Right cardiac atrium (tissue), 5 donors: ENCODE results near the gene STRIP2. TPM values are rescaled to one million over a fixed set of nuclear protein-coding genes. Genes with fewer than 3 reads are reported as not detected.
A peak's percentile ranks its signal among the peaks of the same experiment; 100 is the strongest.

Source experiments
- ATAC-seq, 2 donors: fragments of 200-7000 bp; cut with Tn5 transposase; one replicate each; pipeline versions ENCODE4 v1.8.0 to v1.9.1; 2020; ENCODE audit warnings: moderate library complexity in 2 of 2, mild to moderate bottlenecking in 1 of 2
- DNase-seq, 3 donors: peaks; one replicate each; pipeline ENCODE4 v3.0.0-alpha.2; 2020
- H3K27ac ChIP-seq: one replicate; pipeline ENCODE4 v1.5.1; 2013; ENCODE audit warnings: mild to moderate bottlenecking, low read length, control low read depth, moderate library complexity
- H3K27me3 ChIP-seq: one replicate; pipeline ENCODE4 v1.6.1; 2013; ENCODE audit not compliant: control insufficient read depth, insufficient read depth
- H3K4me1 ChIP-seq: one replicate; pipeline ENCODE4 v1.6.1; 2013; ENCODE audit warnings: low read length; ENCODE audit not compliant: control insufficient read depth, insufficient read depth
- H3K4me3 ChIP-seq: one replicate; pipeline ENCODE4 v1.5.1; 2013; ENCODE audit warnings: low read length, control low read depth
- H3K9me3 ChIP-seq: one replicate; pipeline ENCODE4 v1.6.1; 2013; ENCODE audit warnings: low read length; ENCODE audit not compliant: control insufficient read depth
- WGBS: extraction: QIAGEN DNeasy Blood & Tissue Kit; methylation state at CpG from one replicate; pipeline ENCODE4 v1.1.7; 2013; 5-methylcytosine and 5-hydroxymethylcytosine counted together
- intact Hi-C, 4 donors: fragments of 100-400 bp; cut with DNase I; formaldehyde crosslinking; loops; one replicate each; pipeline versions ENCODE4 v1.11.0 to v1.14.0; 2022 to 2023
- long read RNA-seq, 4 donors: library from polyadenylated mRNA; unstranded; transcript quantifications; one replicate each; pipeline ENCODE4 v2.0.0, GENCODE V29; 2020 to 2021
- polyA plus RNA-seq: library from polyadenylated mRNA; stranded (reverse); fragments of 200-250 nt; gene quantifications from one replicate; pipeline ENCODE4 v1.2.3, GENCODE V29; 2013
- total RNA-seq, 4 donors: library from RNA; stranded (reverse); fragmentation: NEBNext Ultra II Directional; extraction: Animal tissue kit (Norgen Biotek cat#: 25700); gene quantifications; one replicate each; pipeline ENCODE4 v1.2.1, GENCODE V29; 2021
- donor health status: healthy with polysubstance abuse.
- donor health status: DM: no; HTN: yes; CAD: no.
- donor health status: DM: no; HTN: no; CAD: no.
- donor health status: DM: no; HTN: yes; CAD: no; lungs with severe emphysema.
- donor health status: DM: yes; HTN: yes; CAD: no.

The STRIP2 gene, protein sequence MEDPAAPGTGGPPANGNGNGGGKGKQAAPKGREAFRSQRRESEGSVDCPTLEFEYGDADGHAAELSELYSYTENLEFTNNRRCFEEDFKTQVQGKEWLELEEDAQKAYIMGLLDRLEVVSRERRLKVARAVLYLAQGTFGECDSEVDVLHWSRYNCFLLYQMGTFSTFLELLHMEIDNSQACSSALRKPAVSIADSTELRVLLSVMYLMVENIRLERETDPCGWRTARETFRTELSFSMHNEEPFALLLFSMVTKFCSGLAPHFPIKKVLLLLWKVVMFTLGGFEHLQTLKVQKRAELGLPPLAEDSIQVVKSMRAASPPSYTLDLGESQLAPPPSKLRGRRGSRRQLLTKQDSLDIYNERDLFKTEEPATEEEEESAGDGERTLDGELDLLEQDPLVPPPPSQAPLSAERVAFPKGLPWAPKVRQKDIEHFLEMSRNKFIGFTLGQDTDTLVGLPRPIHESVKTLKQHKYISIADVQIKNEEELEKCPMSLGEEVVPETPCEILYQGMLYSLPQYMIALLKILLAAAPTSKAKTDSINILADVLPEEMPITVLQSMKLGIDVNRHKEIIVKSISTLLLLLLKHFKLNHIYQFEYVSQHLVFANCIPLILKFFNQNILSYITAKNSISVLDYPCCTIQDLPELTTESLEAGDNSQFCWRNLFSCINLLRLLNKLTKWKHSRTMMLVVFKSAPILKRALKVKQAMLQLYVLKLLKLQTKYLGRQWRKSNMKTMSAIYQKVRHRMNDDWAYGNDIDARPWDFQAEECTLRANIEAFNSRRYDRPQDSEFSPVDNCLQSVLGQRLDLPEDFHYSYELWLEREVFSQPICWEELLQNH
- total RNA-seq (10 to 100 TPM in 3 of 4 donors, 1 to 10 TPM in 1; 9.5 to 16.7 (median 13.8) TPM), polyA plus RNA-seq (7.1 TPM)
- long read RNA-seq, donor 1, full-length matches to known transcripts, result 5 of 9 reads
- long read RNA-seq, donor 1, partial matches to known transcripts, result 2 of 9 reads
- long read RNA-seq, donor 1, other reads (novel, unspliced or antisense), result 2 of 9 reads
- long read RNA-seq, donor 2, partial matches to known transcripts, result 2 of 8 reads
- long read RNA-seq, donor 2, other reads (novel, unspliced or antisense), result 2 of 8 reads
- long read RNA-seq, donor 3, full-length matches to known transcripts, result 11 of 26 reads
- long read RNA-seq, donor 3, partial matches to known transcripts, result 3 of 26 reads
- long read RNA-seq, donor 3, other reads (novel, unspliced or antisense), result 12 of 26 reads
- long read RNA-seq, donor 4, full-length matches to known transcripts, result 8 of 10 reads
- long read RNA-seq, donor 4, partial matches to known transcripts, result 1 of 10 reads
- long read RNA-seq, donor 4, other reads (novel, unspliced or antisense), result 1 of 10 reads

DNA sequence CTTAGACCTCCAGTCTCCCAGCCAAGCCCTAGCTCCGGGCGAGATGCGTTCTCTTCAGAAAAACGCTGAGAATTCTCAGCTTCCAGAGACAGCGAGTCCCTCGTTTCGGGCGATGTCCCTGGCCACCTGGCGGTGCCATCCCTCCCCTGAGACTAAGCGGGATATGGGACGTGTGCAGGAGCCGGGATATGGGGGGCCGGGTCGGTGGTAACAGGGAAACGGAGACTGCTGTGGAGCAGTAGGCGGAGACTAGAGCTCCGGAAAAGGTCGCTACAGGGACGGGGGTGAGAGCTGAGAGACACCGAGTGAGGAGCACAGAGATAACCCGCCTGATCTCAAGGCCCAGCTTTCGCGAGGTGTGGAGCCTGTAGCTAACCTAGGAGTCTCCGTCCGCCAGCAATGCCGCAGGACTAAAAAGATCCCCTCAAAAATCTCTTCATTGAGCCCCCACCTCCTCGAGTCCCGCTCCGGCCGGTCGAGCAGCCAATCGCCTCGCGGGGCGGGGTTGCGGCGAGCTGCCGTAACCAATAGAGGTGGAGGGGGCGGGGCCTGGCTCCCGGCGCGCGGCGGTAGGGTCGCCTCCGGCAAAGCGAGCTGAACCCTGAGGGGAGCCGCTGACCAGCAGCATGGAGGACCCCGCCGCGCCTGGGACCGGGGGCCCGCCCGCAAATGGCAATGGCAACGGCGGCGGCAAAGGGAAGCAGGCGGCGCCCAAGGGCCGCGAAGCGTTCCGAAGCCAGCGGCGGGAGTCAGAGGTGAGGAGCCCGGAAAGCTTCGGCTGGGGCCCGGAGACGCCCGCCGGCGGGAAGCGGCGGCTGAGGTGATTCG, at the start of gene STRIP2:
TSS of gene STRIP2 (plus strand) at position 586 of the 828 bp plus-strand sequence. CDS start at position 627, 41 bp downstream.
- Histone ChIP-seq H3K9me3 (no peaks in the 10 kb centered on the region), H3K4me1 (no peaks in the 10 kb centered on the region), H3K27ac (peak within 1 kb of the TSS; percentile 72), H3K4me3 (peak within 1 kb of the TSS; percentile 78), H3K27me3 (no peaks in the 10 kb centered on the region)
- under 1% methylated on average over 75 of the region's 75 CpGs for WGBS
- intact Hi-C loops, result no loop called here
- DNase-seq, result peak; percentile 95 to 98 (median 97)
- ATAC-seq, result peak; percentile 99

DNA sequence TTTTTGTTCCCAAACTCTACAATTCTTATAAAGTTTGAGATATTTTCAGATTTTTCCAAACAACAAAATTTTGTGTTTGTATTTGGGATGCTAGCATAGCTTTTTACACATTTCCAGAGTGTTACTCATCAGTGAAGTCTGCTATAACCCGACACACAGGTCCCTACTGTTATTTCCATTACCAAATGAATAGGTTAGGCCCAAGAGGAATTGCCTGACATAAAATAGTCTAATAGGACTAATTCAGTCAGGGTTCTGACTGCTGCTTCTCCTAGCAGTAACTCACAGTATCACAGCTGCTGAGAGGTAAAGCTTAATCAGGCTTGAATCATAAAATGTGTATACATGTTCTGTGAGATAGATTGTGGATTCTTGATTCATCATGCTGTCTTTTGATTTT, 49.1 kb upstream of the STRIP2 start:
- H3K27ac ChIP-seq, result no peak overlapping the region
- ATAC-seq, result no peak
- no peak for DNase-seq
- no peaks in the 10 kb centered on the region for H3K9me3 ChIP-seq
- H3K4me3 ChIP-seq, result no peak overlapping the region
- H3K4me1 ChIP-seq, result no peaks in the 10 kb centered on the region
- intact Hi-C loops, result no loop called here
- H3K27me3 ChIP-seq, result no peaks in the 10 kb centered on the region
- 93% methylated on average over 1 of the region's 1 CpG for WGBS

DNA sequence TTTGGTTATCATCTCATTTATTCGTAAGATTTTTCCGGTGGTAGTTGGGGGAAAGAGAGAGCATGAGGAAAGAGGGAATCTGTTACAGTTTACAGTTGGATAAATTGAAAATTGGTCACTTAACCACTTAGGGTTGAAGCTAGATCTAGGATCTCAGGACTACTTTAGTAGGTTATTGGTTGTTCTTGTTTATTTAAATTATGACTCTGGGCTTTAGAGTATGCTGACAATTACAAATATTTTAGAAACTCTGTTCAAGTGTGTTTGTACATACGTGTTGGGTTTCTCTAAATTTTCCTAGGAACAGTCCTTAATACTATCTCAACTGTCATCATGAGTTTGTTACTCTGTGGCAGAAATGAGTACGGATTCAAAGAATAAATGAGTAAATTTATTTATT, 48.6 kb upstream of the STRIP2 start:
- ATAC-seq, result no peak
- WGBS, result 97% methylated on average over 4 of the region's 4 CpGs
- no peak for DNase-seq
- intact Hi-C loops, result no loop called here
- Histone ChIP-seq H3K27ac (no peak overlapping the region), H3K9me3 (no peaks in the 10 kb centered on the region), H3K4me1 (peaks cover under 1% of the 10 kb centered on the region), H3K4me3 (no peak overlapping the region), H3K27me3 (no peaks in the 10 kb centered on the region)

DNA sequence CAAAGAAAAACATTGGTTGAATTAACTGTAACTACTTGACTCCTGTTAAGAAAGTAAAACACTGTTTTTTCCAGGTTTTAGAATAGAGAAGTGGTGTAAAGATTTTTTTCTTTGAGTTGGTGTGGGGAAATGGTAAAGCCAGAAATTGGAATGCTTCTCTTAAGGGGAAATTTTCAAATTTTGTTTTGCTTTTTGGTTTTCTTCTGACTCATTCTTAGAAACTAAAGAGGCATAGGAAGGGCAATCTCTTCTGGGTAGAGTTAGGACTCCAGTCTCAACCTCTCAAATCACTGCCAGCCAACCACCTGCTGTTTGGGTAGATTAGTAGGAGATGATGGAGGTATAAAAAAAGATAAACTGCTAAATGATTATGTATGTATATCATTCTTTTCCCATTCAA, 47.7 kb upstream of the STRIP2 start:
- Histone ChIP-seq H3K27ac (no peak overlapping the region), H3K4me3 (no peak overlapping the region), H3K4me1 (peaks cover 1% of the 10 kb centered on the region), H3K9me3 (no peaks in the 10 kb centered on the region), H3K27me3 (no peaks in the 10 kb centered on the region)
- intact Hi-C loops, result no loop called here
- DNase-seq (no peak), ATAC-seq (no peak)

- H3K9me3 ChIP-seq, result no peaks in the 10 kb centered on the region
- 82% methylated on average over 2 of the region's 2 CpGs for WGBS
- DNase-seq (no peak), ATAC-seq (no peak)
- no peak overlapping the region for H3K4me3 ChIP-seq
- no peak overlapping the region for H3K27ac ChIP-seq
- intact Hi-C loops, result no loop called here
- peaks cover 1% of the 10 kb centered on the region for H3K4me1 ChIP-seq
- no peaks in the 10 kb centered on the region for H3K27me3 ChIP-seq
These were observed 46.7 kb upstream of the STRIP2 start for GRCh38 chr7:129387537-129387936.

- ATAC-seq (no peak), DNase-seq (no peak)
- Histone ChIP-seq H3K4me1 (peaks cover 1% of the 10 kb centered on the region), H3K27ac (no peak overlapping the region), H3K4me3 (no peak overlapping the region), H3K9me3 (no peaks in the 10 kb centered on the region), H3K27me3 (no peaks in the 10 kb centered on the region)
- intact Hi-C loops, result no loop called here
- 84% methylated on average over 8 of the region's 8 CpGs for WGBS
These were observed 45.7 kb upstream of the STRIP2 start for GRCh38 chr7:129388333-129389098.

DNA sequence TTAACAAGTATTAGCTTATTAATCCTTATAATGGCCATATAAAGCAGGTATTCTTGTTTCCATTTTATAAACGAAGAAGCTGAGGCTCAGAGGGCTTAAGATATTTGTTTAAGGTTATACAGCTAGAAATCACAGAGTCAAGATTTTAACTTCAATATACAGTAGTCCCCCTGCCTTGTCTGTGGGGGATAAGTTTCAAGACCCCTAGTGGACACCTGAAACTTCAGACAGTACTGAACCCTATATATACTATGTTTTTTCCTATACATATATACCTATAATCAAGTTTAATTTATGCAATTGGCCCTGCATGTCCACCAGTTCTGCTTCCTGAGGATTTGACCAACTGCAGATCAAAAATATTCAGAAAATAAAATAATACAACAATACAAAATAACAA, 44.4 kb upstream of the STRIP2 start:
- H3K27ac ChIP-seq, result no peak overlapping the region
- WGBS, result 56% methylated on average over 1 of the region's 1 CpG

DNA sequence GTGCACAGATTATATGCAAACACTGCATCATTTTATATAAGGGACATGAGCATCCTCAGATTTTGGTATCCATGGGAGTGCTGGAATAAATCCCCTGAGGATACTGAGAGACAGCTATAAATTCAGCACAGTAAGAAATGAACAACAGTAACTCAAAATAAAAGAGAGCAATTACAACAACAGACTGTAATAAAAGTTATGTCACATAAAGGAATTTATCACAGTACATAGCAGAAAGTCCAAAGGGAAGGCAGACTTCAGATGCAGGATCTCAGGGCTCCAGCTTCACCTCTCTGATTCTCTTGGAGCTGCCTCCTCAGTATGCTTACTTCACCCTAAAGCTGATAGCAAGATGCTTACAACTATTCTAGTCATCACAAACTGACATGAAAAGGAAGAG, 43.9 kb upstream of the STRIP2 start:
- H3K4me3 ChIP-seq, result no peak overlapping the region

More for the DNA sequence above, 44.4 kb upstream of the STRIP2 start:
- no peaks in the 10 kb centered on the region for H3K27me3 ChIP-seq
- peaks cover 1% of the 10 kb centered on the region for H3K4me1 ChIP-seq
- DNase-seq, result no peak
- H3K4me3 ChIP-seq, result no peak overlapping the region
- intact Hi-C loops, result no loop called here
- ATAC-seq, result no peak
- no peaks in the 10 kb centered on the region for H3K9me3 ChIP-seq

DNA sequence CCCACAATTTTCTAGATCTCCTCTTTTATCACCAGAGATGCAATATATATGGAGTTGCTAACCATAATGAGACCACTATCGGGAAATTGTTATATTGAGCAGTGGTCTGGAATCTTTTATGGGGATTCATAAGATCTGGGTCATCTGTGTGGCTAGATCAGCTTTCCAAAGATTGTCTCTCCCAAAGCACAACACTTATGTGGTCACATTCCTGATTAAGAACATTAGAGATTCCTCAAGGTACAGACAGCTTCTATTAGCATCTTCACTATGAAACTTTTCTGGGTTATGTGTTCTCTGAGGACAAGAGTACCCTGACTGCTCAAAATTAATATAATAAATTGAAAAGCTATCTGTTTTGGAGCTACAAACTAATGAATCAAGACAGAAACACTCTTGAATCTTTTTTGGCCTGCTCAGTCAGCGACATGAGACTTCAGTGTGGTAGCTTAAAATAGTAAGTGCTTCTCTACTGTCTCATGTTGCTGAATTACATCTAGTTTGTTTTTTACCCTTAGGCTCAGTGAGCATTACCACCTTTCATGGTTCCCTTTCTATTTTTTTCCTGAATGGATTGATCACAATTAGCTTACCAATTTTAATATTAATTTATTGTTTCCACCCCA, 42.6 kb upstream of the STRIP2 start:
- ATAC-seq (peak; percentile 50 to 53), DNase-seq (no peak)
- no peaks in the 10 kb centered on the region for H3K9me3 ChIP-seq
- no peak overlapping the region for H3K27ac ChIP-seq
- H3K27me3 ChIP-seq, result no peaks in the 10 kb centered on the region
- intact Hi-C loops, result no loop called here
- H3K4me1 ChIP-seq, result peaks cover 8% of the 10 kb centered on the region
- 66% methylated on average over 2 of the region's 2 CpGs for WGBS
- no peak overlapping the region for H3K4me3 ChIP-seq

More for the DNA sequence above, 43.9 kb upstream of the STRIP2 start:
- Histone ChIP-seq H3K27me3 (no peaks in the 10 kb centered on the region), H3K9me3 (no peaks in the 10 kb centered on the region), H3K27ac (no peak overlapping the region), H3K4me1 (peaks cover 5% of the 10 kb centered on the region)
- intact Hi-C loops, result no loop called here
- no peak for ATAC-seq
- DNase-seq, result no peak
